Measurements from ENCODE around the gene CRCP.
"Not testable (repeated sequence)": the region's sequence is repeated elsewhere in the genome, so short reads cannot be mapped to it uniquely, and the experiment has no call there.

CRCP gene

GRCh38 chr7:66152371-66153191 lies 37.9 kb downstream of the CRCP start:
- no peak overlapping the region for H3K4me3 ChIP-seq (ENCODE audit: low read depth, low read length)

- no peak overlapping the region for H3K4me3 ChIP-seq (ENCODE audit: low read depth, low read length)
These were observed 39.0 kb downstream of the CRCP start for GRCh38 chr7:66153691-66154090.

GRCh38 chr7:66156035-66156434 lies 41.4 kb downstream of the CRCP start:
- not testable (repeated sequence) for H3K4me3 ChIP-seq (ENCODE audit: low read depth, low read length)

GRCh38 chr7:66157060-66157459 lies 42.4 kb downstream of the CRCP start:
- no peak overlapping the region for H3K4me3 ChIP-seq (ENCODE audit: low read depth, low read length)

GRCh38 chr7:66162622-66163021 lies 48.0 kb downstream of the CRCP start:
- no peak overlapping the region for H3K4me3 ChIP-seq (ENCODE audit: low read depth, low read length)

GRCh38 chr7:66163186-66163610 lies 48.6 kb downstream of the CRCP start:
- H3K4me3 ChIP-seq (ENCODE audit: low read depth, low read length): no peak overlapping the region

- no peak overlapping the region for H3K4me3 ChIP-seq (ENCODE audit: low read depth, low read length)
These were observed 49.7 kb downstream of the CRCP start for GRCh38 chr7:66164356-66164755.

- no peak overlapping the region for H3K4me3 ChIP-seq (ENCODE audit: low read depth, low read length)
These were observed 53.2 kb downstream of the CRCP start for GRCh38 chr7:66167773-66168387.

- H3K4me3 ChIP-seq (ENCODE audit: low read depth, low read length): no peak overlapping the region
These were observed 55.0 kb downstream of the CRCP start for GRCh38 chr7:66169616-66170015.

- H3K4me3 ChIP-seq (ENCODE audit: low read depth, low read length): no peak overlapping the region
These were observed 55.9 kb downstream of the CRCP start for GRCh38 chr7:66170309-66171231.

- not testable (repeated sequence) for H3K4me3 ChIP-seq (ENCODE audit: low read depth, low read length)
These were observed 58.1 kb downstream of the CRCP start for GRCh38 chr7:66172536-66173401.

- no peak overlapping the region for H3K4me3 ChIP-seq (ENCODE audit: low read depth, low read length)
These were observed 59.2 kb downstream of the CRCP start for GRCh38 chr7:66173856-66174255.

- H3K4me3 ChIP-seq (ENCODE audit: low read depth, low read length): not testable (repeated sequence)
These were observed 60.4 kb downstream of the CRCP start for GRCh38 chr7:66175006-66175405.

GRCh38 chr7:66176914-66177313 lies 62.3 kb downstream of the CRCP start:
- H3K4me3 ChIP-seq (ENCODE audit: low read depth, low read length): no peak overlapping the region

- no peak overlapping the region for H3K4me3 ChIP-seq (ENCODE audit: low read depth, low read length)
These were observed 63.6 kb downstream of the CRCP start for GRCh38 chr7:66178258-66178657.

- no peak overlapping the region for H3K4me3 ChIP-seq (ENCODE audit: low read depth, low read length)
These were observed 66.7 kb downstream of the CRCP start for GRCh38 chr7:66181329-66181728.

- H3K4me3 ChIP-seq (ENCODE audit: low read depth, low read length): no peak overlapping the region
These were observed 67.2 kb downstream of the CRCP start for GRCh38 chr7:66181845-66182244.

GRCh38 chr7:66182920-66183319 lies 68.3 kb downstream of the CRCP start:
- no peak overlapping the region for H3K4me3 ChIP-seq (ENCODE audit: low read depth, low read length)

- H3K4me3 ChIP-seq (ENCODE audit: low read depth, low read length): no peak overlapping the region
These were observed 69.1 kb downstream of the CRCP start for GRCh38 chr7:66183700-66184099.

- H3K4me3 ChIP-seq (ENCODE audit: low read depth, low read length): no peak overlapping the region
These were observed 71.1 kb downstream of the CRCP start for GRCh38 chr7:66185680-66186187.
